Measurements from ENCODE around the gene SLC25A3. TPM values are rescaled to one million over a fixed set of nuclear protein-coding genes. Genes with fewer than 3 reads are reported as not detected.
"Not testable (repeated sequence)": the region's sequence is repeated elsewhere in the genome, so short reads cannot be mapped to it uniquely, and the experiment has no call there.

Gene SLC25A3
- total RNA-seq, 1 donor from 2014 or later: 281 TPM

GRCh38 chr12:98574110-98574509 is 19.4 kb upstream of the SLC25A3 start:
- Histone ChIP-seq H3K4me3 (no peak overlapping the region), H3K27ac (no peak overlapping the region), H3K4me1 (no peaks in the 10 kb centered on the region), H3K27me3 (no peaks in the 10 kb centered on the region), H3K36me3 (no peaks in the 10 kb centered on the region), H3K9me3 (no peaks in the 10 kb centered on the region)
- TF ChIP-seq CTCF (IDR thresholded peaks at IDR 0.05): no peak
- TF ChIP-seq POLR2AphosphoS5 (IDR thresholded peaks at IDR 0.05; ENCODE audit: insufficient read depth in 1 of 2, low read depth in 1 of 2): no peak
- TF ChIP-seq POLR2A (IDR thresholded peaks at IDR 0.05): no peak
- no peak for DNase-seq (ENCODE audit: extremely low spot score in 2 of 2)
- intact Hi-C loops (cut with DNase I): no loop called here

- no peaks in the 10 kb centered on the region for H3K9me3 ChIP-seq
These were observed 18.5 kb upstream of the SLC25A3 start for GRCh38 chr12:98575013-98575412.

GRCh38 chr12:98576795-98577194 is 16.7 kb upstream of the SLC25A3 start:
- DNase-seq (ENCODE audit: extremely low spot score in 2 of 2); H3K27me3 ChIP-seq; H3K9me3 ChIP-seq; H3K36me3 ChIP-seq; intact Hi-C loops (cut with DNase I); H3K4me3 ChIP-seq; H3K4me1 ChIP-seq; H3K27ac ChIP-seq: not testable (repeated sequence)

More at GRCh38 chr12:98575013-98575412, 18.5 kb upstream of the SLC25A3 start:
- no peak overlapping the region for H3K4me3 ChIP-seq
- H3K36me3 ChIP-seq: no peaks in the 10 kb centered on the region
- H3K27me3 ChIP-seq: no peaks in the 10 kb centered on the region
- no peak for TF ChIP-seq POLR2A (IDR thresholded peaks at IDR 0.05)
- TF ChIP-seq POLR2AphosphoS5 (IDR thresholded peaks at IDR 0.05; ENCODE audit: insufficient read depth in 1 of 2, low read depth in 1 of 2): no peak
- TF ChIP-seq CTCF (IDR thresholded peaks at IDR 0.05): no peak
- H3K4me1 ChIP-seq: no peaks in the 10 kb centered on the region
- H3K27ac ChIP-seq: no peak overlapping the region
- intact Hi-C loops (cut with DNase I): no loop called here
- DNase-seq (ENCODE audit: extremely low spot score in 2 of 2): no peak

GRCh38 chr12:98578392-98578791 is 15.1 kb upstream of the SLC25A3 start:
- Histone ChIP-seq H3K4me3 (no peak overlapping the region), H3K9me3 (no peaks in the 10 kb centered on the region), H3K4me1 (no peaks in the 10 kb centered on the region), H3K27ac (no peak overlapping the region), H3K36me3 (no peaks in the 10 kb centered on the region), H3K27me3 (no peaks in the 10 kb centered on the region)
- TF ChIP-seq POLR2A (IDR thresholded peaks at IDR 0.05) (no peak), POLR2AphosphoS5 (IDR thresholded peaks at IDR 0.05; ENCODE audit: insufficient read depth in 1 of 2, low read depth in 1 of 2) (no peak), CTCF (IDR thresholded peaks at IDR 0.05) (no peak)
- no peak for DNase-seq (ENCODE audit: extremely low spot score in 2 of 2)
- intact Hi-C loops (cut with DNase I): no loop called here

GRCh38 chr12:98578821-98579220 is 14.7 kb upstream of the SLC25A3 start:
- H3K4me3 ChIP-seq: no peak overlapping the region
- no peaks in the 10 kb centered on the region for H3K4me1 ChIP-seq
- no peak for DNase-seq (ENCODE audit: extremely low spot score in 2 of 2)
- H3K36me3 ChIP-seq: no peaks in the 10 kb centered on the region
- H3K27ac ChIP-seq: no peak overlapping the region
- TF ChIP-seq POLR2AphosphoS5 (IDR thresholded peaks at IDR 0.05; ENCODE audit: insufficient read depth in 1 of 2, low read depth in 1 of 2): peak in 1 of 2 donors; percentile 25
- TF ChIP-seq CTCF (IDR thresholded peaks at IDR 0.05): no peak
- TF ChIP-seq POLR2A (IDR thresholded peaks at IDR 0.05): no peak
- no peaks in the 10 kb centered on the region for H3K27me3 ChIP-seq
- intact Hi-C loops (cut with DNase I): no loop called here
- H3K9me3 ChIP-seq: no peaks in the 10 kb centered on the region

- intact Hi-C loops (cut with DNase I): no loop called here
- Histone ChIP-seq H3K36me3 (no peaks in the 10 kb centered on the region), H3K4me3 (no peak overlapping the region), H3K27me3 (no peaks in the 10 kb centered on the region), H3K27ac (no peak overlapping the region), H3K9me3 (no peaks in the 10 kb centered on the region), H3K4me1 (no peaks in the 10 kb centered on the region)
- TF ChIP-seq CTCF (IDR thresholded peaks at IDR 0.05) (no peak), POLR2AphosphoS5 (IDR thresholded peaks at IDR 0.05; ENCODE audit: insufficient read depth in 1 of 2, low read depth in 1 of 2) (no peak), POLR2A (IDR thresholded peaks at IDR 0.05) (no peak)
- DNase-seq (ENCODE audit: extremely low spot score in 2 of 2): no peak
These were observed 14.1 kb upstream of the SLC25A3 start for GRCh38 chr12:98579347-98579746.
